Aorta (tissue), 5 donors: Measurements from ENCODE around the gene PRKCA. TPM values are rescaled to one million over a fixed set of nuclear protein-coding genes. Genes with fewer than 3 reads are reported as not detected.

ENCODE experiments used
- ATAC-seq: fragments of 200-7000 bp; cut with Tn5 transposase; one replicate; pipeline ENCODE4 v1.9.1; 2022; ENCODE audit warnings: moderate library complexity; ENCODE audit not compliant: low FRiP score
- DNase-seq, 2 donors: peaks; one replicate each; pipeline ENCODE4 v3.0.0-alpha.2; 2020
- H3K27ac ChIP-seq, 2 donors: one replicate each; pipeline ENCODE4 v1.5.1; 2013; ENCODE audit warnings: low read length in 2 of 2, mild to moderate bottlenecking in 2 of 2, moderate library complexity in 2 of 2, control low read depth in 1 of 2, inconsistent platforms in 1 of 2, low read depth in 1 of 2
- H3K27me3 ChIP-seq, 2 donors: one replicate each; pipeline ENCODE4 v1.6.1; 2013; ENCODE audit warnings: control low read depth in 1 of 2, low read length in 1 of 2, mild to moderate bottlenecking in 1 of 2, moderate library complexity in 1 of 2; ENCODE audit not compliant: insufficient read depth in 2 of 2, control insufficient read depth in 1 of 2
- H3K36me3 ChIP-seq, 2 donors: one replicate each; pipeline ENCODE4 v1.6.1; 2013; ENCODE audit warnings: control low read depth in 1 of 2, low read length in 1 of 2, mild to moderate bottlenecking in 1 of 2; ENCODE audit not compliant: insufficient read depth in 2 of 2, control insufficient read depth in 1 of 2
- H3K4me1 ChIP-seq, 2 donors: one replicate each; pipeline ENCODE4 v1.6.1; 2013; ENCODE audit warnings: low read length in 2 of 2, control low read depth in 1 of 2, mild to moderate bottlenecking in 1 of 2, moderate library complexity in 1 of 2; ENCODE audit not compliant: insufficient read depth in 2 of 2, control insufficient read depth in 1 of 2
- H3K4me3 ChIP-seq, 2 donors: one replicate each; pipeline ENCODE4 v1.5.1; 2013; ENCODE audit warnings: low read length in 2 of 2, control low read depth in 1 of 2, mild to moderate bottlenecking in 1 of 2
- H3K9me3 ChIP-seq: one replicate; pipeline ENCODE4 v1.6.1; 2013; ENCODE audit warnings: mild to moderate bottlenecking, low read length; ENCODE audit not compliant: control insufficient read depth
- WGBS, 2 donors: extraction: QIAGEN DNeasy Blood & Tissue Kit; methylation state at CpG; one replicate each; pipeline ENCODE4 v1.1.7; 2013; 5-methylcytosine and 5-hydroxymethylcytosine counted together
- intact Hi-C, 2 donors: fragments of 100-400 bp; cut with DNase I; formaldehyde crosslinking; loops; one replicate each; pipeline versions ENCODE4 v1.14.2 to v1.15.0; 2022
- polyA plus RNA-seq, 2 donors: library from polyadenylated mRNA; stranded (reverse); fragments of 200-250 nt; gene quantifications; one replicate each; pipeline ENCODE4 v1.2.3, GENCODE V29; 2013
- total RNA-seq, 2 donors: library from RNA; stranded (reverse); fragmentation: NEBNext Ultra II Directional; extraction: Animal tissue kit (Norgen Biotek cat#: 25700); gene quantifications; one replicate each; pipeline ENCODE4 v1.2.1, GENCODE V29; 2021
- donor health status: healthy with polysubstance abuse.
- donor health status: Bipolar disorder and iron deficiency.
- donor health status: DM: no; HTN: no; CAD: no.
- donor health status: DM: no; HTN: no; CAD: no.
- donor health status: DM: yes; HTN: yes; CAD: no.

The PRKCA gene
- total and polyA plus RNA-seq, 4 donors, result 2.7 to 15.4 (median 9.1) TPM

- Histone ChIP-seq H3K27ac (no peak overlapping the region), H3K27me3 (no peaks in the 10 kb centered on the region), H3K36me3 (no peaks in the 10 kb centered on the region), H3K4me3 (no peak overlapping the region), H3K9me3 (no peaks in the 10 kb centered on the region), H3K4me1 (no peaks in the 10 kb centered on the region)
- 47 to 56% methylated on average over 9 of the region's 9 CpGs for WGBS, 2 donors
- ATAC-seq (no peak), DNase-seq (no peak)
- intact Hi-C loops, result no loop called here
Observed at GRCh38 chr17:66533572-66533971, 231.2 kb downstream of the PRKCA start.

DNA sequence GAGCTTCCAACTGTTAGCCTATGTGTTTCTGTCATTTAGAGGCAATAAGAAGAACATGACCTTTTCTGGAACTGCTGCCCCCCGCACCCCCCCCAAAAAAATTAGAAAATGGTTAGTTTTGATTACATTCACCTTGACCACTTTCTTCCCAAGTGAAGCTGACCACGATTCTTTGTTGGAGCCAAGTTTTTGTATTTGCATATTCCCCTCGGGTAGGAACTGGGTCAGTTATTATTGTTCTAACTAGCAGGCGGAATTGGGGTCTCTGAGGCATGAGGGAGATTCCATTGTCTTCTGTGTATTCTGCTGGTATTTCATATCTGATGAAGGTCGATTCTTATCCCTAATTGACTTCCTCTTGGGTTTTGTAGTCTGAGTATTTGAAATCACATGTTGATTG is 231.6 kb downstream of the PRKCA start:
- H3K27ac ChIP-seq, result no peak overlapping the region
- no peaks in the 10 kb centered on the region for H3K9me3 ChIP-seq
- WGBS, 2 donors, result 64 to 70% methylated on average over 5 of the region's 5 CpGs
- ATAC-seq (no peak), DNase-seq (no peak)
- H3K4me1 ChIP-seq, result no peaks in the 10 kb centered on the region
- H3K36me3 ChIP-seq, result no peaks in the 10 kb centered on the region
- H3K27me3 ChIP-seq, result no peaks in the 10 kb centered on the region
- intact Hi-C loops, result no loop called here
- H3K4me3 ChIP-seq, result no peak overlapping the region

DNA sequence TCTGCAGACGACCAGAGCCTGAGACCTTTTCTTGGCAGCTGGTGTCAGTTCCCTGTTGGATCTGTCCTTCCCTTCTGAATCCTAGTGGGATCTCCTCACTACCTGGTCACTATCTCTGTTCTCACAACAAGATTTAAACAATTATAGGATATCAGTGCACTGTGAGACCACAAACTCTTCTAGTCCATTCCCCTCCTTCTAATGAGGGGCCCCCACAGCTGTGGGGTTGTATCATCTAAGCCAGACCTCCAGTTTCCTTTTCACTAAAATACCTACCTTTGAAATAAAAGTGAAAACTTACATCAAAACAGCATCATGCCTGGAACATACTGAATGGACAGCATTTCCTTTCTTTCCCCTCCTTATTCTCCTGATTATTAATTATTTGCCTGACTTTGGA is 233.2 kb downstream of the PRKCA start:
- no peak overlapping the region for H3K4me3 ChIP-seq
- no peak overlapping the region for H3K27ac ChIP-seq
- H3K27me3 ChIP-seq, result no peaks in the 10 kb centered on the region
- H3K9me3 ChIP-seq, result no peaks in the 10 kb centered on the region
- no peaks in the 10 kb centered on the region for H3K4me1 ChIP-seq
- DNase-seq (no peak), ATAC-seq (no peak)
- intact Hi-C loops, result no loop called here
- H3K36me3 ChIP-seq, result no peaks in the 10 kb centered on the region
- 48 to 50% methylated on average over 1 of the region's 1 CpG for WGBS, 2 donors

- WGBS, 2 donors, result 69 to 77% methylated on average over 5 of the region's 5 CpGs
- ATAC-seq, result no peak
- Histone ChIP-seq H3K27ac (no peak overlapping the region), H3K9me3 (no peaks in the 10 kb centered on the region), H3K36me3 (no peaks in the 10 kb centered on the region), H3K27me3 (no peaks in the 10 kb centered on the region), H3K4me1 (peaks cover 0 to 2% of the 10 kb centered on the region in 2 donors), H3K4me3 (no peak overlapping the region)
- DNase-seq, result no peak
- intact Hi-C loops, result no loop called here
Observed at GRCh38 chr17:66537502-66537901, 235.1 kb downstream of the PRKCA start.

- DNase-seq (no peak), ATAC-seq (no peak)
- no peak overlapping the region for H3K27ac ChIP-seq
- H3K27me3 ChIP-seq, result no peaks in the 10 kb centered on the region
- WGBS, 2 donors, result 62 to 82% methylated on average over 5 of the region's 5 CpGs
- intact Hi-C loops, result no loop called here
- H3K4me3 ChIP-seq, result no peak overlapping the region
- no peaks in the 10 kb centered on the region for H3K36me3 ChIP-seq
- H3K9me3 ChIP-seq, result no peaks in the 10 kb centered on the region
- H3K4me1 ChIP-seq, result peaks cover 0 to 2% of the 10 kb centered on the region in 2 donors
Observed at GRCh38 chr17:66538776-66539175, 236.4 kb downstream of the PRKCA start.

GRCh38 chr17:66540131-66540781 is 237.8 kb downstream of the PRKCA start:
- no peaks in the 10 kb centered on the region for H3K9me3 ChIP-seq
- peaks cover 0 to 2% of the 10 kb centered on the region in 2 donors for H3K4me1 ChIP-seq
- H3K27me3 ChIP-seq, result no peaks in the 10 kb centered on the region
- H3K36me3 ChIP-seq, result no peaks in the 10 kb centered on the region
- ATAC-seq (peak; percentile 44), DNase-seq (no peak)
- no peak overlapping the region for H3K27ac ChIP-seq
- 60 to 68% methylated on average over 17 of the region's 17 CpGs for WGBS, 2 donors
- intact Hi-C loops, result no loop called here
- no peak overlapping the region for H3K4me3 ChIP-seq

- H3K27ac ChIP-seq, result no peak overlapping the region
- H3K4me3 ChIP-seq, result no peak overlapping the region
- ATAC-seq (no peak), DNase-seq (no peak)
- intact Hi-C loops, result no loop called here
- H3K4me1 ChIP-seq, result peaks cover 0 to 2% of the 10 kb centered on the region in 2 donors
- no peaks in the 10 kb centered on the region for H3K36me3 ChIP-seq
- H3K27me3 ChIP-seq, result no peaks in the 10 kb centered on the region
- 78 to 79% methylated on average over 8 of the region's 8 CpGs for WGBS, 2 donors
- H3K9me3 ChIP-seq, result no peaks in the 10 kb centered on the region
Observed at GRCh38 chr17:66541461-66542128, 239.2 kb downstream of the PRKCA start.

DNA sequence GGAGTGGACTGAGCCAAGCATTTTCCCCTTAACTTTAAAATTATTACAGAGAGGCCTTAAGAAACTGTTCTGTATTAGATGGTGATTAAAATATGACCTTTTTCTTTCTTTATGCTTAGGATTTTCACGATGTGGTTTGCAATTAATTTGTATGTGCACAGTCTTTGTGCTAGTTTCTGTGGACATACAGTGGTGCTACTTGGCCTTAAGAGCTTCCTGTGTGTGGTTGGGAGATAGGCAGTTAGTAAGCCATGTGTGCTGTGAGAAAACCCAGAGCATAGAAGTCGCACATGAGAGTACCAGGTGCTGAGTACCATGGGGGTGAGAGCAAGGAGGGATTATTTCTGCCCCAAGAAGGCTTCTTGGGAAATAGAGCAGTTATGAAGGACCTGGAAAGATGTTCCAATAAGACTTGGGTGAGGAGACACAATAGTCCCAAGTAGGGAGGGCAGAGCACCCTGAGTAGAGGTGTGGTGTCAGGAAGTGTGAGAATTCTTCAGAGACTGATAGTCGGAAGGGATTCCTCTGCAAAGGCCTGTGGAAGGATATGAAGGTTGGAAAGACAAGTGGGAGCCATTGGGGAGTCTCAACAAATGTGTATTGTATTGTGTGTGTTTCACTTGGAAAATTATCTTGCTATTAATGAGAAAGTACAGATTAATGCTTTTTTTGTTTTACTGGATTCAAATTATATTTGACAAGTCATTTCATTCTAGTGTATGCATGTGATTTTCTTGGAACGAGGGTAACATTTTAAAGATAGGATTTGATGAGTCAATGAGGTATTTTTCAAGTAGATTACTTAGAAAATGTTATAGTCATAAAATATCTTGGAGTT is 239.9 kb downstream of the PRKCA start:
- ATAC-seq (no peak), DNase-seq (no peak)
- no peaks in the 10 kb centered on the region for H3K27me3 ChIP-seq
- H3K27ac ChIP-seq, result no peak overlapping the region
- WGBS, 2 donors, result 68 to 72% methylated on average over 4 of the region's 4 CpGs
- no peak overlapping the region for H3K4me3 ChIP-seq
- no peaks in the 10 kb centered on the region for H3K36me3 ChIP-seq
- H3K9me3 ChIP-seq, result no peaks in the 10 kb centered on the region
- intact Hi-C loops, result no loop called here
- peaks cover 0 to 2% of the 10 kb centered on the region in 2 donors for H3K4me1 ChIP-seq
